SW 1271 (cell line): Measurements from ENCODE around the gene KLHDC8A.
A peak's percentile ranks its signal among the peaks of the same experiment; 100 is the strongest.
"Not testable (repeated sequence)": the region's sequence is repeated elsewhere in the genome, so short reads cannot be mapped to it uniquely, and the experiment has no call there.

Experiments used
- DNase-seq, 2 experiments: peaks; one replicate each; lab custom pipeline; 2025; lab: John Stamatoyannopoulos, UW

Gene KLHDC8A

GRCh38 chr1:205371871-205372660 lies 15.3 kb upstream of the KLHDC8A start:
- DNase-seq: no peak

DNA sequence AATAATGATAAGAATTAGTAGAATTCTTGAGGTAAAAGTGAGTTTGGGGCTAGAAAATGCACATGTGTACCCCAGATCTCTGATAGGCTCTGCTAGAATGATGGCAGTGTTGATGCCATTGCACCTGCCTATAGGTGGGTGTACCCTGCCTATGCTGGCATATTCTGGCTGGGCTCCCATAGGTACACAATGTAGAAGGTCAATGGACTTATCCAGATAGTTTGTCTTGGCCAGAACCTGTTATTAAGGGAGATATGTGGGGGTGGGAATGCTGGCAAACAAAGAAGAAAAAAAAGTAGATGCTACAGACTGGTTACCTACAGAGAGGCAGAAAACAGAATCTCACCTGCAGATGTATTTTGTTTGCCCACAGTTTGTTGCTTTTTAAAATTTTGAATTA lies 14.1 kb upstream of the KLHDC8A start:
- no peak for DNase-seq

DNA sequence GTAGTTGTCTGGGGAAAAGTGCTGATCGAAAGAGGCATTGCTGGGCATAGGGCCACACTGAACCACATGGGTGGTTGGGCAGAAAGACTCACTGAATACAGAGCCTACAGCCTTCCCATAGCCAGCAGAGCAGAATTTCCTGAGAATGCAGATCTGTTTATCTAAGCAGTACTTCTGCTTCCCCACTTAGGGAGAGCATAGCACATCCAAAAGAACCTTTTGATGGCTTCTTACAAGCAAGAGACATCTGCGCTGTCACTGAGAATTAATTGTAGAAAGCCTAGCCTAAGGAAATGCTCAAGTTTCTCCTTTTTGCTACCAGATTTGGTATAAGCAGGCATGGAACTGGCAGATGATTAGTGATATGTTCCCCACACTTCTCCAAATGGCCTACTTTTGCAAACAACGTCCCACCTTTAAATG lies 13.0 kb upstream of the KLHDC8A start:
- no peak for DNase-seq

DNA sequence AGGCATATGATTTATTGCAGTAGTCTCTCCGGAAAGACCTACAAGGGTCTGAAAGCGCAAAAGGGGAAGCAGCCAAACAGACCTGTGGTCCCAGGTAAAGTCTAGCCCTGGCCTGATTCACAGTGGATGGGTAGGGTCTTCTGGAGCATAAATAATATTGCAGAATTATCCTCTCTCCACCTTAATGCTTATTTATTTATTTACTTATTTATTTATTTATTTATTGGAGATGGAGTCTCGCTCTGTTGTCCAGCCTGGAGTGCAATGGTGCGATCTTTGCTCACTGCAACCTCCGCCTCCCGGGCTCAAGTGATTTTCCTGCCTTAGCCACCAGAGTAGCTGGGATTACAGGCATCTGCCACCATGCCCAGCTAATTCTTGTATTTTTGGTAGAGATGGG lies 11.8 kb upstream of the KLHDC8A start:
- DNase-seq: no peak

DNA sequence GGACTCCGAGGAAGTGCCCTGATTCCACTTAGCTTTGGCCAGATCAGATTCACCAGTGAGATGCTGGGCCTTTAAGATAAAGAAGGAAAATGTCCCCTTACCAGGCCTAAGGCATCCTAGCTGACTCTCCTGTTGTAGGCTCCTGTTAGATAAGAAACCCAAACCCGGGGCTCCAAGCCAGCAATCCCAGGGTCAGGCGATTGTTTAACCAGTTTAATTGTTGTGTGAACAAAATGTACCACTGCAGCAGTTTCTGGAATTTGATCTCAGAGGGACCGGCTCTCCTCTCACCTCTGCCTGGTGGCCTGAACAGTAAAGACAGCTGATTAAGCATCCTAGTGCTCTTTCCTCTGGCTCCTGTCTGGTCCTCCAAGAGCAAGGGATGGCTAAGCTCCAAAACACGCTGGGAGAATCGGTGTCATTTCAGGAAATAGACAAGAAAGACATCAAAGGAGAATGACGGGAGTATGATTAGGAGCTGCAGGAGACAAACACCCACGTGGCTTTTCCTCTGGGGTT lies 9.3 kb upstream of the KLHDC8A start:
- no peak for DNase-seq

DNA sequence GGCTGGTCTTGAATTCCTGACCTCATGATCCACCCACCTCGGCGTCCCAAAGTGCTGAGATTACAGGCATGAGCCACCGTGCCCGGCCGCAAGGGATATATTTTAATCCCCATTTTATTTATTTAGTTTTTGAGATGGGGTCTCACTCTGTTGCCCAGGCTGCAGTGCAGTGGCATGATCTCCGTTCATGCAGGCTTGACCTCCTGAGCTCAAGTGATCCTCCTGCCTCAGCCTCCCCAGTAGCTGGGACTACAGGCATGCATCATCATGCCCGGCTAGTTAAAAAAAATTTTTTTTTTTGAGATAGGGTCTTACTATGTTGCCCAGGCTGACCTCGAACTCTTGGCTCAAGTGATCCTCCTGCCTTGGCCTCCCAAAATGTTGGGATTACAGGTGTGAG lies 8.4 kb upstream of the KLHDC8A start:
- DNase-seq: not testable (repeated sequence)

DNA sequence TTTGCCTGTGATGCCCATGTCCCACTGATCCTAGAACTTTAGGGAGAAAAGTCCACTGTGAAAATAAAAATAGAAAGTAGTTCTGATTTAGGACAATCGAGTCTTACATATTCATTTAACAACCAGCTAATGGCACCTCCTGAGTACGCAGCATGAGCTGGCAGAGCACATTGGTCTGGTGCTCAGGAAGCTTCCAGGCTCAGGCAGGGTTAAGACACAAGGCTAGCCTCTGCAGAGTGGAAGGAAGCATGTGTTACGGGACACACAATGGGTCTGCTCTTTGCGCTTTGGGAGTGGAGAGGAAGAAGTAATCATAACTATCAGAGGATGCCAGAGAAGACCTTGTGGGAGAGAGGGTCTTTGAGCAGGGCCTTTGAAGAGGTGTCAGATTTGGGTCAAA lies 4.2 kb upstream of the KLHDC8A start:
- no peak for DNase-seq

DNA sequence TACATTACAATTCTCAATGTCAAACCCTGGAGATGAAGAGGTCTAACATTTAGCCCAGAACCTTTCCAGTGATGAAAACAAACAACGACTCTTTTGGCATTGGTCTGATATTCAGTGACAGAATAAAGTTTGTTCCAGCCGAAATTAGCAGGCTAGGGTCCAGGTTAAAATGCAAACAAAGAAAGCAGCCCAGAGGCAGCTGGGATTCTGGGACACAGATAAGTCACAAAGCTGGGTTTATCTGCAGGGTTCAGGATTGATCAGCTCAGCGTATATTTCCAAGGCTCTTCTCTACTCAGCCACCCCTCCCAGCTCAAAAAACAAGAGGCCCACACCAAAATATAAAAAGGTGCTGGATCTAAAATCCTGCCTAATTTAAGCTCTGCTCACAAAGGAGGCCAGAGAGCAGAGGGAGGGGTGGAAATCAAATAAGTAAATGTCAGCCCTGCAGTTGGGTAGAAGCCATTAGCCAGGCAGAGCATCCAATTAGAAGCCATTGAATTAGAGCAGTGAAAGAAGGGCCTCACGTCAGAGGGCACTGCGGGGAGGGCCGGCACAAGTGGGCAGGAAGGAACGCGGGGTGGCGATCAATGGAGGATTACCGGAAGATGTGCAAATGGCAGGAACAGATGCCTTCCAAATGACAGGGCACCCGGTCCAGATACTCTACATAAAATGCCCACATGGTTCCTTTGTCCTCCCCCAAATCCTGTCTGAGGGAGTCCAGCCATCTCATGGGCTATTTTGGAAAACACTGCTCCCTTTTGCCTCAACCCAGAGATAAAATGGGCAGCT lies 3.2 kb upstream of the KLHDC8A start:
- no peak for DNase-seq

DNA sequence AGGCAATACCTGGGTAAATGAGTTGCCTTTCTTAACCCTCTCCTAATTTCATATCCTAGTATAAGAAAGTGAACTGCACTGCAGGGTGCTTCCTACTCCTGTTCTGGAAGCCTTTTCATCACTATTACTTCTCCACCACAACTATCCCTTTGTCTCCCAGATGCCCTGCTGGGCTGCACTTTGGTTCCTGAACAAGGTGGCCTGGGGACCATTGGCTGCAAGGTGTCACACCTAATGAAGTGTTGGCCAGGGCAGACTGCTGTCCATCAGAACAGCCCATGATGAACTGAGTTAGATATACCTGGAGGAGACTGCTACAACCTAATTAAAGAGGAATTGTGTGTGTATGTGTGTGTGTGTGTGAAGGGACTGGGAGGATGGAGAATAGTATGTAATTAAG lies 1.9 kb upstream of the KLHDC8A start:
- no peak for DNase-seq

GRCh38 chr1:205357567-205357966 lies 845 bp upstream of the KLHDC8A start:
- DNase-seq: no peak

- no peak for DNase-seq
Measured at GRCh38 chr1:205355075-205355453, 1.7 kb downstream of the KLHDC8A start.

DNA sequence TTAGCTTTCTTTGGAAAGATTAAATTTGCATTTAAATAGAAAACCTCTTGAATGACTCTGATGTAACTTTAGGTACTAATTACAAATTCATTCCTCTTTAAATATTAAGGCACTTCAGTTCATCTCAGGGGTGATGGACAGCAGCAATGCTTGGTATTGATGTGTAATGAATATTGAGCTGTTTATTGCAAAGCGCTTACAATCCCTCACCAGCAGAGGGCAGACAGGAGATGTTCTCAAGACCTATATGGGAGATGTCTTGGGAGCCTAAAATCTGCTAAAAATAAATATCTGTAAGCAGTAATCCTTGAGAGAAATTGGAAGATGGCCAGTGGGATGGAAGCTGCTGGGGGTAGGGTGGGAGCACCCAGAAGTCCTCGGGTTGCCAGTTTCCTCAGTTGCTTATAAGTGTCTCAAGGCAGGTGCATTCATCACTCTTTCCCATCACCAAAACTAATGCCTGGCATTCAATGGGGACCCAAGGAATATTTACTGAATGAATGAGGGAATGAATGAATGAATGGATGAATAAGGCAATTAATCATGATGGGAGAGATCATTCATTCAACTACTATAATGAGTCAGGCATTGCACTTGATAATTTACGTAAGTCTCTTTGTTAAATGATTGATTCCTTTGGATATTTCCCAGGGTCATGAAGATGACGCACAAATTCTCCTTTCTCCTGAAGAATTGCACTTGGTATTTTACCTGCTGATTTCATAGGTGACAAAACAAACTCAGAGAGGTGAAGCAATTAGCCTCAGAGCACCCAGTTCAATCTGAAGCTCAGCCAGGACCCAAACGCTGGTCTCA lies 2.3 kb downstream of the KLHDC8A start:
- DNase-seq: peak in 1 of 2 experiments; percentile 37

- DNase-seq: no peak
Measured at GRCh38 chr1:205353612-205354011, 3.1 kb downstream of the KLHDC8A start.

DNA sequence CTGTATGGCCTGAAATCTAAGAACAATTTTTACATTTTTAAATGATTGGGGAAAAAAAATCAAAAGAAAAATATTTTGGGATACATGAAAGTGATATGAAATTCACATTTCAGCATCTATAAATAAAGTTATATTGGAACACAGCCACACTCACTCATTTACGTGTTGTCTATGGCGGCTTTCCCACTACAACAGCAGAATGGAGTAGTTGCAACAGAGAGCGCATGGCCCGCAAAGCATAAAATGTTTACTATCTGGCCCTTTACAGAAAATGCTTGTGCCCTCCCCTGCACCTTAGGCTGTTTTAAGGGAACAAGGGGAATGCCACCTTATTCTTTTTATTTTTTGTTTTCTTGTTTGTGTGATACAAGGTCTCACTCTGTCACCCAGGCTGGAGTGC lies 3.5 kb downstream of the KLHDC8A start:
- DNase-seq: no peak

DNA sequence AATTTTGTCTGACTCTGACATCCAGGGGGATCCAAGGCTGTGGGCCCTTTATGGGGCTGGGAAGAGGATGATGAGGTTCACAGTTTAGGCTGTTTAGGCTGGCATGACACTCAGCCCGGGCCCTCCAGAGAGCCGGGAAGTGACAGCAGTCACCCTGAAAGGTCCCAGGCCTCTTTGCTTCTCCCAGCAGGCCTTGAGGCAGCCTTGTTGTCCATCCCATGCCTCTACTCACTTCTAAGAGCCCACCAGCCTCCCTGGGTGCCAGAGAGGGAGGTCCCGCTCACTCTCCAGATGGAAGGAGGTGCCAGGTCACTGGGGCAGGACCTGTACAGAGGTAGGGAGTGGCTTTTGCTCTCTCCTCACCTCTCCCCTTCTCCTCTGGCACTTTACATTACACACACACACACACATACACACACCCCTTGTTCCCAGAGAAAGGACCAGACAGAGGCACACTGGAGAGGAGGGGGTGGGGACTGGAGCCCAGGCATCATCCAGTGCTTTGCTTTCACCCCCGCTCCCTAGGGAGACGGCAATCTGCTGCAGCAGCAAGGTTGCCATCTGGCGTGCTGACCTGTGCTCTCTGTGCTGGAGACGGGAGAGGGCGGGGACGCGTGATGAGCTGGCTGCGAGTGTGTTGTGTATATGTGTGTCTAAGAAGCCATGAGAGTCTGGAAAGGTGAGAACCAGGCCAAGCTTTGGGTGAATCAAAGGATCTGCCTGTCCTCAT lies 4.6 kb downstream of the KLHDC8A start:
- DNase-seq: no peak

DNA sequence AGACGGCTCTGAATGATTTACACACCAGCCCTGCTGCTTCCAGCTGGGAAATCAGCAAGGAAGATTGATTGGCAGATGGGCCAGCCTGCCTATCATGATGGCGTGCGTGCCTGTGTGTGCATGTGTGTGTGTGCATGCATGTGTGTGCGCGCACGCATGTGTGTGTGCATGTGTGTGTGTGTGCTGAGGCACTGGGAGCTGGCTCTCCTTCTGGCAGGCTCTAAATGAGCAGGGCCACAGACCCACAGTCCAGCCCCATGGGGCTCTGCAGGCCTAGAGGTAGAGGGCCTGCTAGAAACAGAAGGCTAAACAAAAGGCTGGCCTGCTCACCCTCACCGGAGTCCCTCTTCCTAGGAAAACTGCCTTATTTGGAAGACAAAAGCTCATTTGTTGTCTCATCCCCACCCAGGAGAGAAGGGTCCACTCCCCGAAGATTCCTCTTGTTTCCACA lies 6.0 kb downstream of the KLHDC8A start:
- DNase-seq: no peak

- DNase-seq: no peak
Measured at GRCh38 chr1:205350124-205350523, 6.6 kb downstream of the KLHDC8A start.

- no peak for DNase-seq
Measured at GRCh38 chr1:205348554-205349487, 7.9 kb downstream of the KLHDC8A start.

DNA sequence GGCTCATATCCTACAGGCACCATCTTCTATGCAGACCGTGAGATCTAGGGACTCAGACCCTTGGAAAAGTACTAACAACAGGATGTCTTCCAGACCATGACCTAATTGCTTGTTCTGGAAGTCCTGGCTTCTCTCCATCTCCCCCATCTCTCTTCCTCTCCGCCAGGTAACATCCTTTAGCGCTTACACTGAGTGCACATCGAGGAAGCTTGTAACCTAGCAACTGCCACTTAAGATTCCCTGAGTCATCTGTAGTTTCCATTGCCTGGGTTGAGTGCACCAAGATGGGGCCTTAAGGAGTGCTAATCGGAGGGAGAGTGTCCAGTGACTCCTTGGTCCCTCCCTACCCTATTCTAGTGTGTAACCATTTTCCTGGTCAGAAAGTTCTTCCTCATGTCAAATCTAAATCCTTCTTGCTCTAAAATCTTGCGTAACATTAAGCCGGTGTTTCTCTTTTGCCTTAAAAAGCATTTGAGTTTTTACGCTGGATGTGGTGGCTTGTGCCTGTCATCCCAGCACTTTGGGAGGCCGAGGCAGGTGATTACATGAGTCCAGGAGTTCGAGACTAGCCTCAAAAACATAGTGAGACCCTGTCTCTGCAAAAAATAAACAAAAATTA lies 9.7 kb downstream of the KLHDC8A start:
- DNase-seq: no peak

DNA sequence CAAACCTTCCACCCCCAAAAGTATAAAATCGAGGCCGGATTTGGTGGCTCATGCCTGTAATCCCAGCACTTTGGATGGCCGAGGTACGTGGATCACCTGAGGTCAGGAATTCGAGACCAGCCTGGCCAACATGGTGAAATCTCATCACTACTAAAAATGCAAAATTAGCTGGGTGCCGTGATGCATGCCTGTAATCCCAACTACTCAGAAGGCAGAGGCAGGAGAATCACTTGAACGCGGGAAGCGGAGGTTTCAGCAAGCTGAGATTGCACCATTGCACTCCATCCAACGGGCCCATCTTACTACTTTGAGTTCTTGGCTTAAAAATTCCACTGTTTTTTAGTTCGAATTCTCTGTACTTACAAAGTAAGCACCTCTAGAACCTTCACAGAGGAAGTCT lies 11.0 kb downstream of the KLHDC8A start:
- DNase-seq: no peak
